Small intestine (tissue), 7 donors: Measurements from ENCODE around the gene DQX1. TPM values are rescaled to one million over a fixed set of nuclear protein-coding genes. Genes with fewer than 3 reads are reported as not detected.
A peak's percentile ranks its signal among the peaks of the same experiment; 100 is the strongest.

Experiments
- DNase-seq, 2 donors: peaks; one replicate each; pipeline versions ENCODE4 v3.0.0 to v3.0.0-alpha.2; 2013
- FAIRE-seq: peaks from 2 replicates; lab custom pipeline; 2012; peaks lifted over from hg19 to GRCh38; lab: Jason Lieb, UNC
- H3K27ac ChIP-seq, 3 donors: one replicate each; pipeline ENCODE4 v1.5.1; 2013; ENCODE audit warnings: low read length in 2 of 3, mild to moderate bottlenecking in 2 of 3, control low read depth in 1 of 3, inconsistent platforms in 1 of 3, low read depth in 1 of 3, moderate library complexity in 1 of 3
- H3K27me3 ChIP-seq, 3 donors: one replicate each; pipeline ENCODE4 v1.6.1; 2013; ENCODE audit warnings: low read length in 3 of 3, inconsistent platforms in 1 of 3; ENCODE audit not compliant: control insufficient read depth in 3 of 3, insufficient read depth in 3 of 3
- H3K36me3 ChIP-seq, 3 donors: one replicate each; pipeline ENCODE4 v1.6.1; 2013; ENCODE audit warnings: low read length in 3 of 3, inconsistent platforms in 1 of 3, low read depth in 1 of 3, mild to moderate bottlenecking in 1 of 3, moderate library complexity in 1 of 3; ENCODE audit not compliant: control insufficient read depth in 3 of 3, insufficient read depth in 2 of 3
- H3K4me1 ChIP-seq, 3 donors: one replicate each; pipeline ENCODE4 v1.6.1; 2013; ENCODE audit warnings: low read length in 2 of 3, inconsistent platforms in 1 of 3, low read depth in 1 of 3, mild to moderate bottlenecking in 1 of 3, moderate library complexity in 1 of 3; ENCODE audit not compliant: control insufficient read depth in 3 of 3, insufficient read depth in 2 of 3
- H3K4me3 ChIP-seq, 3 donors: one replicate each; pipeline ENCODE4 v1.5.1; 2013; ENCODE audit warnings: low read length in 3 of 3, control low read depth in 1 of 3, inconsistent platforms in 1 of 3, low read depth in 1 of 3, mild to moderate bottlenecking in 1 of 3, moderate library complexity in 1 of 3
- H3K9me3 ChIP-seq, 2 donors: one replicate each; pipeline ENCODE4 v1.6.1; 2013; ENCODE audit warnings: low read depth in 1 of 2, low read length in 1 of 2; ENCODE audit not compliant: control insufficient read depth in 2 of 2, insufficient read depth in 1 of 2
- WGBS, 3 donors: extraction: QIAGEN DNeasy Blood & Tissue Kit; methylation state at CpG; one replicate each; pipeline ENCODE4 v1.1.7; 2013; 5-methylcytosine and 5-hydroxymethylcytosine counted together
- polyA plus RNA-seq, 4 donors: library from polyadenylated mRNA; stranded (reverse) in 3 of 4; unstranded in 1 of 4; fragments of 200-250 nt in 3 of 4; fragments of 120-200 nt in 1 of 4; gene quantifications; one replicate each; pipeline versions ENCODE4 v1.2.1 to v1.2.3, GENCODE V29; 2013
- donor health status: healthy with polysubstance abuse.
- donor health status: control.
- donor health status: control.
- donor health status: Bipolar disorder and iron deficiency.
- donor health status: healthy.

The DQX1 gene
- polyA plus RNA-seq, 4 donors, result 15.8 to 106 (median 39.6) TPM

DNA sequence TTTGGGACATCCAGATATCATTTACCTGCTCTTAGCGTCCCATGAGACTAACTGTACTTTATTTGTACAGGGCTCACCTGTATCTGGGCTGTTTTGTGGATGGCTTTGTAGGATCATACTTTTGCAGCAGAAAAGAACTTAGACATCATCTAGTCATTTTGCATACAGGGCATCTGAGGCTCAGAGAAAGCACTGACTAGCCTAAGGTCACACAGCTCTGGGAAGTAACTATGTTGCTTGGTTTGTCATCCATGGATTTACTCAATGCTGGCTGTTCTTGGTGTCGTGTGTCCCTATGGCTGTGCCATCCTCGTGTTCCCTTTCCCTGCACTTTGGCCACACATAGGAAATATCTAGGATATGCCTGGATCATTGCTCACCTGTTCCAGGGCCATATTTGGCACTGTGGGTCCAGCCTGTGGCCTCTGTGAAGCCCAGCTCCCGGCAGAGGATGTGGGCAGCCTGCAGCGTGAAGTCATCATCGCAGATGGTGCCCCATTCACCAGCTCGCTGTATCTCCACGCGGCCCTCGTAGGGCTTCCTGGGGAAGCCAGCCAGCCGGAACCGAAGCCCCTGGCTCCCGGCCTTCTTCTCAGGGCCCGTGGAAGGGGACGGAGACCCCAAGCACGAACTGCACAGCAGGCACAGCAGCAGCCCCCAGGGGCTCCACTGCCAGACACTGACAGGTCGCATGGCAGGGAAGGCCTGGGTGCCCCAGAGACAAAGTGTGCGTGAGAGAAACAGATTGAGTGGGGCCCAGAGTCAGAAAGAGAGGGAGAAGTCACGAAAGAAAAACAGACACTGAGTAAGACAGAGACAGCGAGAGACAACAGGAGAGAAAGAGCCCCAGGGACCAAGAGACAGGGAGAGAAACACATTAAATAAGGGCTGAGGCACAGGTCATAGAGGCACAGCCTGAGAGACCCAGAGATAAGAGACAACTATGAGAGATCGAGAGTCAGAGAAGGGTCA lies 26.2 kb upstream of the DQX1 start:
- 80 to 84% (median 81%) methylated on average over 21 of the region's 21 CpGs for WGBS, 3 donors
- DNase-seq (no peak), FAIRE-seq (no peak)
- Histone ChIP-seq H3K27ac (no peak overlapping the region), H3K4me3 (no peak overlapping the region), H3K4me1 (peaks cover 0 to 26% (median 3%) of the 10 kb centered on the region in 3 donors), H3K9me3 (no peaks in the 10 kb centered on the region), H3K36me3 (peaks cover 0 to 13% (median 0%) of the 10 kb centered on the region in 3 donors), H3K27me3 (peaks cover 0 to 80% (median 3%) of the 10 kb centered on the region in 3 donors)

GRCh38 chr2:74551530-74551929 lies 25.5 kb upstream of the DQX1 start:
- H3K9me3 ChIP-seq, result no peaks in the 10 kb centered on the region
- DNase-seq (no peak), FAIRE-seq (no peak)
- H3K27ac ChIP-seq, result no peak overlapping the region
- peaks cover 0 to 8% (median 0%) of the 10 kb centered on the region in 3 donors for H3K36me3 ChIP-seq
- H3K27me3 ChIP-seq, result peaks cover 0 to 77% (median 3%) of the 10 kb centered on the region in 3 donors
- H3K4me3 ChIP-seq, result no peak overlapping the region
- H3K4me1 ChIP-seq, result peaks cover 0 to 26% (median 3%) of the 10 kb centered on the region in 3 donors

DNA sequence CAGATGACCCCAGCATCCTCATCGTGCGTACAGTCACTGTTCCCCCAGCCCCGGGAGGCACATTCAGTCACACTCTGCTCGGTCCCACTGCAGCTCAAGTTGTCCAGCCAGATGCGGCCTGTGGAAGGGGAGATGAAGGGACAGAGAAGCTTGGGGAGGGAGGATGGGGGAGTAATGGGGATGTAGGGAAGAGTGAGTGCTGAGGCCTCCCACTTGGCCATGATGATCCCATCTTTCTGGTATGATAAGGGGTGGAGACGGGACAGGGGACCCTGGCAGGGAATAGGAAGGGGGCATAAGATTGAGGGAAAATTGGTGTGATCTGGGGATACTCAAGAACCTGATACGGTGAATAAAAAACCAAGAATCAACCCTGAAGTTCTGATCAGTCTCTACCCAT lies 24.2 kb upstream of the DQX1 start:
- no peaks in the 10 kb centered on the region for H3K36me3 ChIP-seq
- DNase-seq (no peak), FAIRE-seq (no peak)
- no peak overlapping the region for H3K4me3 ChIP-seq
- H3K4me1 ChIP-seq, result peaks cover 0 to 22% (median 3%) of the 10 kb centered on the region in 3 donors
- WGBS, 3 donors, result 86 to 91% (median 89%) methylated on average over 7 of the region's 7 CpGs
- H3K27me3 ChIP-seq, result peaks cover 0 to 66% (median 3%) of the 10 kb centered on the region in 3 donors
- no peak overlapping the region for H3K27ac ChIP-seq
- H3K9me3 ChIP-seq, result no peaks in the 10 kb centered on the region

DNA sequence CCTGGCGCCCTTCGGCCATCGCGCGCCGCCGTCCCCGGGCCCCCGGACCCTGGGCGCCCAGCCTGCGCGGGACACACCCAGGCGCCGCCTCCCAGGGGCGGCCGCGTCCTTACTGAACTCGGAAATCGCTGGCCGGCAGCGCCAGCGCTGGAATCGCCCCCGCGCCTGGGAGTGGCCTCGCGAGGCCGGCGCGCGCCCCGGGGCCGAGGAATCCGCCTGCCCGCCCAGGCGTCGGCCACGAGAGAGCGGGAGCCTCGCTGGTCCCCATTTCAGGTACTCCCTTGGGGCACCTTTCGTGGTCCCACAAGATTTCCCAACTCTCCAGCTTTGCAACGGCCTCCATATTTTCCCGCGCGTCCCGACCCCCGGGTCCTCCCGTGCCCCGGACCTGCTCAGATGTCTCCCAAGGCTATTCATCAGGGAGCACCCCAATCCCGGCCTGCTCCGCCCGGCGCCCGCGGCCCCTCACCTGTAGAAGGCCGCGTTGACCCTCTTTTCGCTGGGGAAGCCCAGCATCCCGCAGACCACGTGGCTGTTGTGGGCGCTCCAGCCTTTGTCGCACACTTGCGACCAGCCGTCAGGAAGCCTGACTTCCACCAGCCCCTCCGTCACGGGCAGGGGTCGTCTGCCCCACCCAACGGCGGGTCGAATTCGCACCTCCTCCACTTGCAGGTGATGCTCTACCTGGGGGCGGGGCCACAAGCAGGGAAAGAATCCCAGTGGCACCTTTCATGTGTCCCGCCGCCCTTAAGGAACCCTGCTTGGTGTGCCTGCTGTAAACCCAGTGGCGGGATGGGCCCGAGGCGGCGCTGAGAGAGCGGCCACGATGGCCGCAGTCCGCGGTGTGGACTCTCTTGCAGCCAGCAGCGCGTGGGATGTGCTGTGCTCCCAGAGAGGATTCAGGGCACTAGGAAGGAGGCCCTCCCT lies 23.1 kb upstream of the DQX1 start:
- no peak for FAIRE-seq
- H3K4me3 ChIP-seq, result peak overlapping the region; percentile 19 to 55 (median 42)
- H3K27me3 ChIP-seq, result peaks cover 0 to 58% (median 3%) of the 10 kb centered on the region in 3 donors
- no peak overlapping the region for H3K27ac ChIP-seq
- DNase-seq, result peak; percentile 72 to 84
- WGBS, 3 donors, result 0 to 5% (median 4%) methylated on average over 70 to 85 of the region's 85 CpGs
- H3K9me3 ChIP-seq, result no peaks in the 10 kb centered on the region
- H3K4me1 ChIP-seq, result peaks cover 0 to 18% (median 3%) of the 10 kb centered on the region in 3 donors
- H3K36me3 ChIP-seq, result no peaks in the 10 kb centered on the region

GRCh38 chr2:74548285-74548899 lies 22.4 kb upstream of the DQX1 start:
- Histone ChIP-seq H3K9me3 (no peaks in the 10 kb centered on the region), H3K36me3 (no peaks in the 10 kb centered on the region), H3K4me3 (peak overlapping the region; percentile 19 to 42 (median 39)), H3K4me1 (peaks cover 0 to 17% (median 3%) of the 10 kb centered on the region in 3 donors), H3K27me3 (peaks cover 0 to 51% (median 3%) of the 10 kb centered on the region in 3 donors), H3K27ac (peak overlapping the region in 1 of 3 donors; percentile 14)
- 15 to 18% (median 15%) methylated on average over 25 to 26 of the region's 26 CpGs for WGBS, 3 donors
- FAIRE-seq, result no peak
- DNase-seq, result no peak

GRCh38 chr2:74546004-74546403 lies 20.0 kb upstream of the DQX1 start:
- H3K36me3 ChIP-seq, result no peaks in the 10 kb centered on the region
- DNase-seq, result no peak
- no peak overlapping the region for H3K27ac ChIP-seq
- peaks cover 0 to 11% (median 3%) of the 10 kb centered on the region in 3 donors for H3K4me1 ChIP-seq
- no peaks in the 10 kb centered on the region for H3K9me3 ChIP-seq
- H3K27me3 ChIP-seq, result peaks cover 0 to 30% (median 3%) of the 10 kb centered on the region in 3 donors
- WGBS, 3 donors, result 73 to 84% (median 73%) methylated on average over 3 of the region's 3 CpGs
- no peak for FAIRE-seq
- H3K4me3 ChIP-seq, result no peak overlapping the region

DNA sequence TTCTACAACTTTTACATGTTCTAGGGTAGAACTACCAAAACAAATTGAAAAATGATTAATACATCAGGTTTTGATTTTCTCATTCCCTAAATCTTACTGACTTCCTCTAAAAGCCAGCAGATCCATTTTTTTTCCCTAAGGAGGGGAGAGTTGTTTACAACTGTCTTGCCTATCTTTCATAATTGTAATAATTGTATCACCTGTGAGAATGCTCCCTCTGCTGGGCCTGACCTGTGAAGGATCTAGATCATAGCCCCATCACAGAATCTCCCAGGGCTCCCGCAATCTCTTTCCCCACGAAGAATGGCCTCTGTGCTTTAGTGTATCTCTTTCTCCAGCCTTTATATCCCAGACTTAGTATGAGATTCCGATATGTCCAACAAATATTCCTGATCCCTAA lies 18.6 kb upstream of the DQX1 start:
- no peaks in the 10 kb centered on the region for H3K9me3 ChIP-seq
- DNase-seq (peak in 1 of 2 donors; percentile 34), FAIRE-seq (no peak)
- H3K4me3 ChIP-seq, result no peak overlapping the region
- no peaks in the 10 kb centered on the region for H3K36me3 ChIP-seq
- whole genome bisulfite sequencing, 3 donors, result 44 to 76% (median 63%) methylated on average over 3 of the region's 3 CpGs
- peaks cover 0 to 11% (median 0%) of the 10 kb centered on the region in 3 donors for H3K4me1 ChIP-seq
- H3K27me3 ChIP-seq, result peaks cover 0 to 21% (median 0%) of the 10 kb centered on the region in 3 donors
- H3K27ac ChIP-seq, result no peak overlapping the region
